Measurements from ENCODE around the gene PTGIS.

PTGIS gene

GRCh38 chr20:49501917-49502316 is 66.0 kb downstream of the PTGIS start:
- no peak for TF ChIP-seq CTCF (conservative IDR thresholded peaks at IDR 0.05; ENCODE audit: low read depth, low read length)
- no peak overlapping the region for H3K4me3 ChIP-seq (ENCODE audit: low read length)
- DNase-seq (ENCODE audit: low read depth) = no peak

GRCh38 chr20:49497398-49497669 is 70.6 kb downstream of the PTGIS start:
- TF ChIP-seq CTCF (conservative IDR thresholded peaks at IDR 0.05; ENCODE audit: low read depth, low read length) = no peak
- DNase-seq (ENCODE audit: low read depth) = no peak
- H3K4me3 ChIP-seq (ENCODE audit: low read length) = no peak overlapping the region

GRCh38 chr20:49496553-49497397 is 71.2 kb downstream of the PTGIS start:
- TF ChIP-seq CTCF (conservative IDR thresholded peaks at IDR 0.05; ENCODE audit: low read depth, low read length) = no peak
- no peak for DNase-seq (ENCODE audit: low read depth)
- no peak overlapping the region for H3K4me3 ChIP-seq (ENCODE audit: low read length)

- H3K4me3 ChIP-seq (ENCODE audit: low read length) = no peak overlapping the region
- no peak for DNase-seq (ENCODE audit: low read depth)
- no peak for TF ChIP-seq CTCF (conservative IDR thresholded peaks at IDR 0.05; ENCODE audit: low read depth, low read length)
Observed at GRCh38 chr20:49496043-49496442, 71.9 kb downstream of the PTGIS start.

- no peak overlapping the region for H3K4me3 ChIP-seq (ENCODE audit: low read length)
- no peak for DNase-seq (ENCODE audit: low read depth)
- TF ChIP-seq CTCF (conservative IDR thresholded peaks at IDR 0.05; ENCODE audit: low read depth, low read length) = no peak
Observed at GRCh38 chr20:49490689-49491088, 77.2 kb downstream of the PTGIS start.

- DNase-seq (ENCODE audit: low read depth) = no peak
- TF ChIP-seq CTCF (conservative IDR thresholded peaks at IDR 0.05; ENCODE audit: low read depth, low read length) = no peak
- H3K4me3 ChIP-seq (ENCODE audit: low read length) = no peak overlapping the region
Observed at GRCh38 chr20:49489688-49490087, 78.2 kb downstream of the PTGIS start.

GRCh38 chr20:49486064-49486463 is 81.9 kb downstream of the PTGIS start:
- no peak for DNase-seq (ENCODE audit: low read depth)
- no peak for TF ChIP-seq CTCF (conservative IDR thresholded peaks at IDR 0.05; ENCODE audit: low read depth, low read length)
- H3K4me3 ChIP-seq (ENCODE audit: low read length) = no peak overlapping the region
